Measurements from ENCODE around the gene ITPR2. TPM values are rescaled to one million over a fixed set of nuclear protein-coding genes. Genes with fewer than 3 reads are reported as not detected.

Gene ITPR2
- polyA plus RNA-seq, 1 experiment, result 3.4 TPM

DNA sequence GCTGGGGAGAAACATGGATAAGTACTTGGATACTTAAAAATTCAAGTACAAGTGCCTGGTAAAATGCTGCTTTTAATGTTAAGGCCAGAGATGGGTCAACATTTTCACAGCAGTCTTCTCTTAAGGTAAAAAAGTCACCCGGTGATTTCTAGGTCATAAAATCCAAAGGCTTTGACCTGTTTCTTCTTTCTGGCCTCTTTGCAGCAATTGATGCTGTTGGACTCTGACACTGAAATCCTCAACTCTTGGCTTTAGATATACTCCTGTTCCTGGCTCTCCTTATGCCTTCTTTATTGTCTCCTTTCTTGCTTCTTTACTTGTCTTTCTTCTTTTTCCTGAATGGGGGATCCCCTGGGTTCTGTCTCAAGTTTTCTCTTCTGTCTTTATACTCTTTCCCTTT, 448.5 kb downstream of the ITPR2 start:
- Histone ChIP-seq H3K27ac (ENCODE audit: low read depth, low read length) (no peak overlapping the region), H3K27me3 (ENCODE audit: control insufficient read depth, insufficient read depth, low read length) (no peaks in the 10 kb centered on the region), H3K4me3 (ENCODE audit: low read depth, low read length) (no peak overlapping the region), H3K9me3 (ENCODE audit: control insufficient read depth, insufficient read depth, low read length) (peaks cover 3% of the 10 kb centered on the region; the same call in 1 of the 2 replicates)
- TF ChIP-seq, protein P1, sequence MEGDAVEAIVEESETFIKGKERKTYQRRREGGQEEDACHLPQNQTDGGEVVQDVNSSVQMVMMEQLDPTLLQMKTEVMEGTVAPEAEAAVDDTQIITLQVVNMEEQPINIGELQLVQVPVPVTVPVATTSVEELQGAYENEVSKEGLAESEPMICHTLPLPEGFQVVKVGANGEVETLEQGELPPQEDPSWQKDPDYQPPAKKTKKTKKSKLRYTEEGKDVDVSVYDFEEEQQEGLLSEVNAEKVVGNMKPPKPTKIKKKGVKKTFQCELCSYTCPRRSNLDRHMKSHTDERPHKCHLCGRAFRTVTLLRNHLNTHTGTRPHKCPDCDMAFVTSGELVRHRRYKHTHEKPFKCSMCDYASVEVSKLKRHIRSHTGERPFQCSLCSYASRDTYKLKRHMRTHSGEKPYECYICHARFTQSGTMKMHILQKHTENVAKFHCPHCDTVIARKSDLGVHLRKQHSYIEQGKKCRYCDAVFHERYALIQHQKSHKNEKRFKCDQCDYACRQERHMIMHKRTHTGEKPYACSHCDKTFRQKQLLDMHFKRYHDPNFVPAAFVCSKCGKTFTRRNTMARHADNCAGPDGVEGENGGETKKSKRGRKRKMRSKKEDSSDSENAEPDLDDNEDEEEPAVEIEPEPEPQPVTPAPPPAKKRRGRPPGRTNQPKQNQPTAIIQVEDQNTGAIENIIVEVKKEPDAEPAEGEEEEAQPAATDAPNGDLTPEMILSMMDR (IDR thresholded peaks at IDR 0.05; ENCODE audit: low read depth, low read length), result no peak
- no peak for DNase-seq (ENCODE audit: low read depth, low spot score)
- ChIA-PET CTCF (no interaction called here), POLR2A (interaction anchor here (0.6 kb wide), 1 partner anchor 38 kb away, joined by 3 read pairs; no protein-coding TSS in a partner anchor)

DNA sequence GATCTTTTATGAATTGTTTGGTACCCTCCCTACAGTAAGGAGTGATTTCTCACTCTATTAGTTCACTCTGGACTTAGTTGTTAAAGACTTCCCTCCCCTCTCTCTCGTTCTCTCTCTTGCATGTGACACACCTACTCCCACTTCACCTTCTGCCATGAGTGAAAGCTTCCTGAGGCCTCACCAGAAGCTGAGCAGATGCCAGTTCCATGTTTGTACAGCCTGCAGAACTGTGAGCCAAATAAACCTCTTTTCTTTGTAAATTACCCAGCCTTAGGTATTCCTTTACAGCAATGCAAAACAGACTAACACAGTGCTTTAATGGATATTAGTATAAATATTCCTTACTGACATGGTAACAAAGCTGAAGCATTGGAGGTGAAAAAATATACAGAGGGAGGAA, 450.0 kb downstream of the ITPR2 start:
- H3K4me3 ChIP-seq (ENCODE audit: low read depth, low read length), result no peak overlapping the region
- ChIA-PET POLR2A (no interaction called here), CTCF (no interaction called here)

DNA sequence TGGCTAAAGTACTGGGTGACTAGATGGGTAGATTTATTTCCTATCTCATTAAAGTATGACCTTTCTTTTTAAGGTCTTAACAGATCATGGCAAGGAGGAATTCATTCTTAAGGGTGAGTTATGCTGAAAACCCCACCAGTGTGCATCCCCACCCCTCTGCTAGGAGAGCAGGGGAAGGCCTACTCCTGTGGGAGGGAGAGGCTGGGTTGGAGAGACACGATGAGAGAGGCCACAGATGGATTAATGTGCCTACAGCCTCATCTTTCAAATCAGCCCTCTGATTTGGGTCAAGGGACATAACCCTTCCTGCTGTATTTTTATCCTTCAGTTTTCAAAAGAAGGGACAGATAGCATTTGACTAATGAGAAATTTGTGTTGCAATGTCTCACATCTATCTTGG, 452.1 kb downstream of the ITPR2 start:
- Histone ChIP-seq H3K27ac (ENCODE audit: low read depth, low read length) (no peak overlapping the region), H3K9me3 (ENCODE audit: control insufficient read depth, insufficient read depth, low read length) (peaks cover 3% of the 10 kb centered on the region; the same call in 1 of the 2 replicates), H3K4me3 (ENCODE audit: low read depth, low read length) (no peak overlapping the region), H3K27me3 (ENCODE audit: control insufficient read depth, insufficient read depth, low read length) (no peaks in the 10 kb centered on the region)
- CTCF ChIA-PET, result no interaction called here
- POLR2A ChIA-PET, result no interaction called here
- TF ChIP-seq, protein P1 (IDR thresholded peaks at IDR 0.05; ENCODE audit: low read depth, low read length), result no peak
- no peak for DNase-seq (ENCODE audit: low read depth, low spot score)

More for the DNA sequence above, 450.0 kb downstream of the ITPR2 start:
- TF ChIP-seq, protein P1 (IDR thresholded peaks at IDR 0.05; ENCODE audit: low read depth, low read length), result no peak
- no peak for DNase-seq (ENCODE audit: low read depth, low spot score)
- H3K27ac ChIP-seq (ENCODE audit: low read depth, low read length), result no peak overlapping the region
- H3K9me3 ChIP-seq (ENCODE audit: control insufficient read depth, insufficient read depth, low read length), result peaks cover 3% of the 10 kb centered on the region; the same call in 1 of the 2 replicates
- H3K27me3 ChIP-seq (ENCODE audit: control insufficient read depth, insufficient read depth, low read length), result no peaks in the 10 kb centered on the region

DNA sequence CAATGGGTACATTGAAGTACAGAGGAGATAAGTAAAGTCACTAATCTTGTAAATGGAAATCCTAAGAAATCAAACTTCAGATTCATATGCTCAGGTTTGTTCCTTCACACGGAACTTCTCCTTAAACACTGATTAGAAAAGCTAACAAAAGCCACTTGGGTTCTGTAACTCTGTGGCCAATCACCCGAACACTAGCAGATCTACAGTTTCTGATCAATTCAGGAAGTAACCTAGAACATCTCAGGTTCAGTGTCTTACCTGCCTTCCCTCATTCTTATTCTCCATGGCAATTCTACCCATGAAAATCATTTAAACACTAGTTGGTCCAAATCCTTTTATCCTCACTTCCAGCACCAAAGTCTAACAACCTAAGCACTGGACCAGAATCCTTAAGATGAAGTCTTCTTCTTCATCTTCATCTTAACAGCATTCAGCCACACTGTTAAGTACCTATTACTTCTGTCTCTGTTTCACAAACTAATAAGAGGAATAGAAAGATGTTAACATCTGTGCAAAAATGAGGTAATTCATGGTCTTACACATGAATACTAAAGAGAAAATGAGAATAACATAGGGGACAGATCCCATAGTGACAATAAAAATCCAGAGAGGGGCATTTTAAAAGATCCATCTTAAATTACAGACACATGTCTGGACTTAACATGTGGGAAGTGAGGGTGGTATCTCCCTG, 453.1 kb downstream of the ITPR2 start:
- peaks cover 3% of the 10 kb centered on the region; the same call in 1 of the 2 replicates for H3K9me3 ChIP-seq (ENCODE audit: control insufficient read depth, insufficient read depth, low read length)
- no peak overlapping the region for H3K4me3 ChIP-seq (ENCODE audit: low read depth, low read length)
- POLR2A ChIA-PET, result no interaction called here
- H3K27ac ChIP-seq (ENCODE audit: low read depth, low read length), result no peak overlapping the region
- H3K27me3 ChIP-seq (ENCODE audit: control insufficient read depth, insufficient read depth, low read length), result no peaks in the 10 kb centered on the region
- TF ChIP-seq, protein P1 (IDR thresholded peaks at IDR 0.05; ENCODE audit: low read depth, low read length), result no peak
- CTCF ChIA-PET, result no interaction called here
- DNase-seq (ENCODE audit: low read depth, low spot score), result no peak

DNA sequence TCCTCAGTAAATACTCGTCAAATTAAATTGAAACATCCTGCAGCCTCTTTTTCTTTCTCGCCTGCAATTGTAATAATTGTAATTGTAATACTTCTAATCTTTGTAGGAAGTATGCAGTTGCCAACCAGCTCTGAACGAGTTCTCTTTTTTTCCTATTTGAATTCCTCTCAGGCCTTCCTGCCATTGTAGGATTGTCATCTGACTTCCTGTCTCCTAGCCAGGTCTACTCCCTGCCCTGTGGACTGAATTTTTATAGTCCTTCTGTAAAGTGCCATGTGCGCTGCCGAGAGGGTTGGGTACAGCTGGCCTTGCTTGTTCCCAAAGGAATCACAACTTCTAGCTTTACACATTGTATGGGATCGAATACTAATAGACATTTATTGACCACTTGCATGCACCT, 454.3 kb downstream of the ITPR2 start:
- Histone ChIP-seq H3K27ac (ENCODE audit: low read depth, low read length) (no peak overlapping the region), H3K27me3 (ENCODE audit: control insufficient read depth, insufficient read depth, low read length) (no peaks in the 10 kb centered on the region), H3K9me3 (ENCODE audit: control insufficient read depth, insufficient read depth, low read length) (peaks cover 3% of the 10 kb centered on the region; the same call in 1 of the 2 replicates), H3K4me3 (ENCODE audit: low read depth, low read length) (no peak overlapping the region)
- ChIA-PET CTCF (no interaction called here), POLR2A (no interaction called here)
- DNase-seq (ENCODE audit: low read depth, low spot score), result no peak
- TF ChIP-seq, protein P1 (IDR thresholded peaks at IDR 0.05; ENCODE audit: low read depth, low read length), result no peak
